SK-N-SH treated with all-trans-retinoic acid at 6 μM for 48 hours (cell line): ENCODE data around the gene C9orf50.

Source experiments
- ATAC-seq: fragments of 200-7000 bp; cut with Tn5 transposase; 3 replicates; pipeline ENCODE4 v1.9.1; 2020; ENCODE audit warnings: mild to moderate bottlenecking, moderate library complexity
- ARNTL ChIP-seq: fragments of 450-650 bp; formaldehyde crosslinking; IDR thresholded peaks from 2 replicates; pipeline ENCODE4 v1.5.0; 2020; ENCODE audit warnings: low read depth, mild to moderate bottlenecking, moderate library complexity, borderline replicate concordance
- BACH2 ChIP-seq: fragments of 250-450 bp; sonication (Bioruptor Pico); IDR thresholded peaks from 2 replicates; pipeline ENCODE4 v1.9.0; 2021; ENCODE audit warnings: mild to moderate bottlenecking, borderline replicate concordance
- CREB5 ChIP-seq: fragments of 250-450 bp; sonication (Bioruptor Pico); IDR thresholded peaks from 2 replicates; pipeline ENCODE4 v1.5.1; 2020; ENCODE audit warnings: low read depth, mild to moderate bottlenecking, moderate library complexity
- CSDC2 ChIP-seq: fragments of 250-450 bp; sonication (Bioruptor Pico); IDR thresholded peaks from 2 replicates; pipeline ENCODE4 v1.5.0; 2020; ENCODE audit warnings: mild to moderate bottlenecking, moderate library complexity
- CSRNP3 ChIP-seq: fragments of 250-450 bp; sonication (Bioruptor Pico); IDR thresholded peaks from 2 replicates; pipeline ENCODE4 v1.5.1; 2021; ENCODE audit warnings: mild to moderate bottlenecking, moderate library complexity
- GLIS3 ChIP-seq: fragments of 250-450 bp; sonication (Bioruptor Pico); IDR thresholded peaks from 2 replicates; pipeline ENCODE4 v1.5.0; 2020; ENCODE audit warnings: mild to moderate bottlenecking, moderate library complexity
- OSR1 ChIP-seq: fragments of 250-450 bp; sonication (Bioruptor Pico); IDR thresholded peaks from 2 replicates; pipeline ENCODE4 v1.8.0; 2022; ENCODE audit warnings: moderate library complexity, mild to moderate bottlenecking, inconsistent platforms
- PPARA ChIP-seq: fragments of 250-450 bp; sonication (Bioruptor Pico); IDR thresholded peaks from 2 replicates; pipeline ENCODE4 v1.5.0; 2020; ENCODE audit warnings: mild to moderate bottlenecking, borderline replicate concordance
- RARB ChIP-seq: fragments of 250-450 bp; sonication (Bioruptor Pico); IDR thresholded peaks from 2 replicates; pipeline ENCODE4 v1.8.0; 2021; ENCODE audit warnings: mild to moderate bottlenecking, moderate library complexity
- SNAI2 ChIP-seq: fragments of 250-450 bp; sonication (Bioruptor Pico); IDR thresholded peaks from 2 replicates; pipeline ENCODE4 v1.5.0; 2020; ENCODE audit warnings: mild to moderate bottlenecking, moderate library complexity
- TCF4 ChIP-seq: fragments of 250-450 bp; sonication (Bioruptor Pico); IDR thresholded peaks from 2 replicates; pipeline ENCODE4 v1.8.0; 2021; ENCODE audit warnings: mild to moderate bottlenecking, moderate library complexity, borderline replicate concordance
- TOX ChIP-seq: fragments of 250-450 bp; sonication (Bioruptor Pico); IDR thresholded peaks from 2 replicates; pipeline ENCODE4 v1.8.0; 2021; ENCODE audit warnings: mild to moderate bottlenecking, moderate library complexity, borderline replicate concordance
- TSHZ2 ChIP-seq: fragments of 250-450 bp; sonication (Bioruptor Pico); IDR thresholded peaks from 2 replicates; pipeline ENCODE4 v1.5.0; 2020; ENCODE audit warnings: mild to moderate bottlenecking, moderate library complexity
- ZC3H10 ChIP-seq: fragments of 250-450 bp; sonication (Bioruptor Pico); IDR thresholded peaks from 2 replicates; pipeline ENCODE4 v1.5.1; 2021; ENCODE audit warnings: mild to moderate bottlenecking, moderate library complexity
- ZFP3 ChIP-seq: fragments of 250-450 bp; sonication (Bioruptor Pico); IDR thresholded peaks from 2 replicates; pipeline ENCODE4 v1.5.0; 2020; ENCODE audit warnings: mild to moderate bottlenecking, moderate library complexity
- ZFP30 ChIP-seq: fragments of 450-650 bp; formaldehyde crosslinking; IDR thresholded peaks from 2 replicates; pipeline ENCODE4 v1.5.0; 2022; ENCODE audit warnings: mild to moderate bottlenecking, moderate library complexity
- ZNF565 ChIP-seq: fragments of 450-650 bp; formaldehyde crosslinking; conservative IDR thresholded peaks from 2 replicates; pipeline ENCODE4 v1.5.0; 2020; ENCODE audit warnings: low read depth, mild to moderate bottlenecking, moderate library complexity
- ZNF70 ChIP-seq: fragments of 450-650 bp; formaldehyde crosslinking; IDR thresholded peaks from 2 replicates; pipeline ENCODE4 v1.5.0; 2020; ENCODE audit warnings: mild to moderate bottlenecking, moderate library complexity
- ZNF8 ChIP-seq: fragments of 450-650 bp; formaldehyde crosslinking; IDR thresholded peaks from 2 replicates; pipeline ENCODE4 v1.5.0; 2020; ENCODE audit warnings: mild to moderate bottlenecking, moderate library complexity
- TF ChIP-seq, protein P1 (sequence below): fragments of 250-450 bp; sonication (Bioruptor Pico); IDR thresholded peaks from 2 replicates; pipeline ENCODE4 v1.8.0; 2021; ENCODE audit warnings: low read depth, mild to moderate bottlenecking, moderate library complexity, borderline replicate concordance

Gene C9orf50

GRCh38 chr9:129590466-129590865 lies 30.4 kb downstream of the C9orf50 start:
- TF ChIP-seq RARB (CRISPR knock-in tag): no peak
- no peak for TF ChIP-seq PPARA
- TF ChIP-seq ARNTL (CRISPR knock-in tag): no peak
- TF ChIP-seq TSHZ2 (CRISPR knock-in tag): no peak
- TF ChIP-seq ZFP3 (CRISPR knock-in tag): no peak
- TF ChIP-seq TOX: no peak
- TF ChIP-seq ZNF8 (CRISPR knock-in tag): no peak
- TF ChIP-seq BACH2 (CRISPR knock-in tag): no peak
- TF ChIP-seq GLIS3: no peak
- no peak for TF ChIP-seq OSR1 (CRISPR knock-in tag)
- TF ChIP-seq ZNF565 (CRISPR knock-in tag): no peak
- TF ChIP-seq, protein P1, sequence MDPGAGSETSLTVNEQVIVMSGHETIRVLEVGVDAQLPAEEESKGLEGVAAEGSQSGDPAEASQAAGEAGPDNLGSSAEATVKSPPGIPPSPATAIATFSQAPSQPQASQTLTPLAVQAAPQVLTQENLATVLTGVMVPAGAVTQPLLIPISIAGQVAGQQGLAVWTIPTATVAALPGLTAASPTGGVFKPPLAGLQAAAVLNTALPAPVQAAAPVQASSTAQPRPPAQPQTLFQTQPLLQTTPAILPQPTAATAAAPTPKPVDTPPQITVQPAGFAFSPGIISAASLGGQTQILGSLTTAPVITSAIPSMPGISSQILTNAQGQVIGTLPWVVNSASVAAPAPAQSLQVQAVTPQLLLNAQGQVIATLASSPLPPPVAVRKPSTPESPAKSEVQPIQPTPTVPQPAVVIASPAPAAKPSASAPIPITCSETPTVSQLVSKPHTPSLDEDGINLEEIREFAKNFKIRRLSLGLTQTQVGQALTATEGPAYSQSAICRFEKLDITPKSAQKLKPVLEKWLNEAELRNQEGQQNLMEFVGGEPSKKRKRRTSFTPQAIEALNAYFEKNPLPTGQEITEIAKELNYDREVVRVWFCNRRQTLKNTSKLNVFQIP (CRISPR knock-in tag): no peak
- no peak for TF ChIP-seq SNAI2
- TF ChIP-seq CSRNP3 (CRISPR knock-in tag): no peak
- no peak for TF ChIP-seq CSDC2 (CRISPR knock-in tag)
- TF ChIP-seq ZNF70 (CRISPR knock-in tag): no peak
- ATAC-seq: no peak

DNA sequence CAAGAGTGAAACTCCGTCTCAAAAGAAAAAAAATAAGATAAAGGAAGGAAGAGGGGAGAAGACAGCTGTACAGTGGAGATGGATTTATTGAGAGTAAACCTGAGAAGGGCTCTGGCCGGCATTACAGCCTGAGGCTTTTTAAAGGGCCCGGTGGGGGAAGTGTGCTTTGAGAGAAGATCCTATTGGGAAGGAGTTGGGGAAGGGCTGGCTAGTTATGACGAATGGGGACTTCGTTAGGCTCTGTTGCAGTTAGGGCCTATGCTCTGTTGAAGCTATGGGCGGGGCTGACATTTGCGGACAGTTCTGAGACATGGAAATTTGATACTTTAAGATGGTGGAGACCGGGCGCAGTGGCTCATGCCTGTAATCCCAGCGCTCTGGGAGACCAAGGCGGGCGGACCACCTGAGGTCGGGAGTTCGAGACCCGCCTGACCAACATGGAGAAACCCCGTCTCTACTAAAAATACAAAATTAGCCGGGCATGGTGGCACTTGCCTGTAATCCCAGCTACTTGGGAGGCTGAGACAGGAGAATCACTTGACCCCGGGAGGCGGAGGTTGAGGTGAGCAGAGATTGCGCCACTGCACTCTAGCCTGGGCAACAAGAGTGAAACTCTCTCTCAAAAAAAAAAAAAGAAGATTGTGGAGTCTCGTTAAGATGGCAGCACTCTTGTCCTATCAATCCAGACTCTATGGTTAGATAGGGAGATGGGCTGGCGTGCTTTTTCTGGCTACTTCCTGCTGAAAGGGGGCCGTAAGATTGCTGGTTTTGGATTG lies 33.2 kb downstream of the C9orf50 start:
- TF ChIP-seq ZNF8 (CRISPR knock-in tag) (no peak), ZNF70 (CRISPR knock-in tag) (no peak), ZFP30 (CRISPR knock-in tag) (no peak), TSHZ2 (CRISPR knock-in tag) (no peak), CSRNP3 (CRISPR knock-in tag) (no peak), ZNF565 (CRISPR knock-in tag) (no peak), SNAI2 (no peak), TOX (no peak), OSR1 (CRISPR knock-in tag) (no peak), PPARA (no peak), TCF4 (CRISPR knock-in tag) (no peak), ARNTL (CRISPR knock-in tag) (no peak), GLIS3 (no peak), CREB5 (CRISPR knock-in tag) (no peak), CSDC2 (CRISPR knock-in tag) (no peak), RARB (CRISPR knock-in tag) (no peak), ZFP3 (CRISPR knock-in tag) (no peak), ZC3H10 (no peak), BACH2 (CRISPR knock-in tag) (no peak)
- TF ChIP-seq, protein P1 (CRISPR knock-in tag): no peak
- ATAC-seq: no peak
